ENCODE measurements around the gene WDR19.

The WDR19 gene

GRCh38 chr4:39228377-39228776 lies 46.0 kb downstream of the WDR19 start:
- no peak for FAIRE-seq
- TF ChIP-seq TAF1 (IDR thresholded peaks at IDR 0.05; ENCODE audit: low read depth, low read length) (no peak), POLR2A (IDR thresholded peaks at IDR 0.05; ENCODE audit: low read depth, low read length) (no peak), POU2F2 (IDR thresholded peaks at IDR 0.05; ENCODE audit: low read depth, low read length) (no peak), PAX5 (IDR thresholded peaks at IDR 0.05; ENCODE audit: insufficient read depth, low read length, severe bottlenecking) (no peak), SPI1 (IDR thresholded peaks at IDR 0.05; ENCODE audit: low read depth, low read length) (no peak), POLR2AphosphoS5 (IDR thresholded peaks at IDR 0.05; ENCODE audit: low read depth, low read length) (no peak)
- no peak for DNase-seq (ENCODE audit: insufficient read length, low spot score)

GRCh38 chr4:39230462-39230861 lies 48.1 kb downstream of the WDR19 start:
- FAIRE-seq (no peak), DNase-seq (ENCODE audit: insufficient read length, low spot score) (no peak)
- TF ChIP-seq POLR2A (IDR thresholded peaks at IDR 0.05; ENCODE audit: low read depth, low read length) (no peak), SPI1 (IDR thresholded peaks at IDR 0.05; ENCODE audit: low read depth, low read length) (no peak), PAX5 (IDR thresholded peaks at IDR 0.05; ENCODE audit: insufficient read depth, low read length, severe bottlenecking) (no peak), POLR2AphosphoS5 (IDR thresholded peaks at IDR 0.05; ENCODE audit: low read depth, low read length) (no peak), POU2F2 (IDR thresholded peaks at IDR 0.05; ENCODE audit: low read depth, low read length) (no peak), TAF1 (IDR thresholded peaks at IDR 0.05; ENCODE audit: low read depth, low read length) (no peak)

GRCh38 chr4:39231660-39232059 lies 49.3 kb downstream of the WDR19 start:
- DNase-seq (ENCODE audit: insufficient read length, low spot score) (no peak), FAIRE-seq (no peak)
- no peak for TF ChIP-seq SPI1 (IDR thresholded peaks at IDR 0.05; ENCODE audit: low read depth, low read length)

- no peak for TF ChIP-seq POLR2AphosphoS5 (IDR thresholded peaks at IDR 0.05; ENCODE audit: low read depth, low read length)
- no peak for TF ChIP-seq PAX5 (IDR thresholded peaks at IDR 0.05; ENCODE audit: insufficient read depth, low read length, severe bottlenecking)
- TF ChIP-seq POLR2A (IDR thresholded peaks at IDR 0.05; ENCODE audit: low read depth, low read length) = no peak
- no peak for TF ChIP-seq TAF1 (IDR thresholded peaks at IDR 0.05; ENCODE audit: low read depth, low read length)
- TF ChIP-seq POU2F2 (IDR thresholded peaks at IDR 0.05; ENCODE audit: low read depth, low read length) = no peak
- no peak for DNase-seq (ENCODE audit: insufficient read length, low spot score)
- FAIRE-seq = no peak
Observed at GRCh38 chr4:39232100-39232499, 49.8 kb downstream of the WDR19 start.

GRCh38 chr4:39233114-39233513 lies 50.8 kb downstream of the WDR19 start:
- DNase-seq (ENCODE audit: insufficient read length, low spot score) (no peak), FAIRE-seq (no peak)
- TF ChIP-seq PAX5 (IDR thresholded peaks at IDR 0.05; ENCODE audit: insufficient read depth, low read length, severe bottlenecking) = no peak
- no peak for TF ChIP-seq SPI1 (IDR thresholded peaks at IDR 0.05; ENCODE audit: low read depth, low read length)
- no peak for TF ChIP-seq POLR2A (IDR thresholded peaks at IDR 0.05; ENCODE audit: low read depth, low read length)
- no peak for TF ChIP-seq POU2F2 (IDR thresholded peaks at IDR 0.05; ENCODE audit: low read depth, low read length)
- TF ChIP-seq POLR2AphosphoS5 (IDR thresholded peaks at IDR 0.05; ENCODE audit: low read depth, low read length) = no peak
- no peak for TF ChIP-seq TAF1 (IDR thresholded peaks at IDR 0.05; ENCODE audit: low read depth, low read length)

- no peak for TF ChIP-seq POLR2AphosphoS5 (IDR thresholded peaks at IDR 0.05; ENCODE audit: low read depth, low read length)
- TF ChIP-seq SPI1 (IDR thresholded peaks at IDR 0.05; ENCODE audit: low read depth, low read length) = no peak
- no peak for TF ChIP-seq PAX5 (IDR thresholded peaks at IDR 0.05; ENCODE audit: insufficient read depth, low read length, severe bottlenecking)
- no peak for TF ChIP-seq TAF1 (IDR thresholded peaks at IDR 0.05; ENCODE audit: low read depth, low read length)
- no peak for TF ChIP-seq POU2F2 (IDR thresholded peaks at IDR 0.05; ENCODE audit: low read depth, low read length)
- TF ChIP-seq POLR2A (IDR thresholded peaks at IDR 0.05; ENCODE audit: low read depth, low read length) = no peak
- no peak for DNase-seq (ENCODE audit: insufficient read length, low spot score)
- no peak for FAIRE-seq
Observed at GRCh38 chr4:39233783-39234182, 51.5 kb downstream of the WDR19 start.

GRCh38 chr4:39235021-39235420 lies 52.7 kb downstream of the WDR19 start:
- FAIRE-seq (no peak), DNase-seq (ENCODE audit: insufficient read length, low spot score) (no peak)
- TF ChIP-seq TAF1 (IDR thresholded peaks at IDR 0.05; ENCODE audit: low read depth, low read length) (no peak), POLR2A (IDR thresholded peaks at IDR 0.05; ENCODE audit: low read depth, low read length) (no peak), PAX5 (IDR thresholded peaks at IDR 0.05; ENCODE audit: insufficient read depth, low read length, severe bottlenecking) (no peak), SPI1 (IDR thresholded peaks at IDR 0.05; ENCODE audit: low read depth, low read length) (no peak), POU2F2 (IDR thresholded peaks at IDR 0.05; ENCODE audit: low read depth, low read length) (no peak), POLR2AphosphoS5 (IDR thresholded peaks at IDR 0.05; ENCODE audit: low read depth, low read length) (no peak)

- no peak for FAIRE-seq
- DNase-seq (ENCODE audit: insufficient read length, low spot score) = no peak
- TF ChIP-seq POU2F2 (IDR thresholded peaks at IDR 0.05; ENCODE audit: low read depth, low read length) (no peak), TAF1 (IDR thresholded peaks at IDR 0.05; ENCODE audit: low read depth, low read length) (no peak), POLR2A (IDR thresholded peaks at IDR 0.05; ENCODE audit: low read depth, low read length) (no peak), PAX5 (IDR thresholded peaks at IDR 0.05; ENCODE audit: insufficient read depth, low read length, severe bottlenecking) (no peak), POLR2AphosphoS5 (IDR thresholded peaks at IDR 0.05; ENCODE audit: low read depth, low read length) (no peak), SPI1 (IDR thresholded peaks at IDR 0.05; ENCODE audit: low read depth, low read length) (no peak)
Observed at GRCh38 chr4:39235696-39236095, 53.4 kb downstream of the WDR19 start.

- TF ChIP-seq POLR2A (IDR thresholded peaks at IDR 0.05; ENCODE audit: low read depth, low read length) (no peak), POU2F2 (IDR thresholded peaks at IDR 0.05; ENCODE audit: low read depth, low read length) (no peak), SPI1 (IDR thresholded peaks at IDR 0.05; ENCODE audit: low read depth, low read length) (no peak), TAF1 (IDR thresholded peaks at IDR 0.05; ENCODE audit: low read depth, low read length) (no peak), POLR2AphosphoS5 (IDR thresholded peaks at IDR 0.05; ENCODE audit: low read depth, low read length) (no peak), PAX5 (IDR thresholded peaks at IDR 0.05; ENCODE audit: insufficient read depth, low read length, severe bottlenecking) (no peak)
- DNase-seq (ENCODE audit: insufficient read length, low spot score) = no peak
- FAIRE-seq = no peak
Observed at GRCh38 chr4:39237179-39237578, 54.9 kb downstream of the WDR19 start.

- TF ChIP-seq POLR2AphosphoS5 (IDR thresholded peaks at IDR 0.05; ENCODE audit: low read depth, low read length) = no peak
- no peak for TF ChIP-seq PAX5 (IDR thresholded peaks at IDR 0.05; ENCODE audit: insufficient read depth, low read length, severe bottlenecking)
- no peak for TF ChIP-seq POLR2A (IDR thresholded peaks at IDR 0.05; ENCODE audit: low read depth, low read length)
- no peak for TF ChIP-seq TAF1 (IDR thresholded peaks at IDR 0.05; ENCODE audit: low read depth, low read length)
- TF ChIP-seq SPI1 (IDR thresholded peaks at IDR 0.05; ENCODE audit: low read depth, low read length) = no peak
- TF ChIP-seq POU2F2 (IDR thresholded peaks at IDR 0.05; ENCODE audit: low read depth, low read length) = no peak
- no peak for FAIRE-seq
- DNase-seq (ENCODE audit: insufficient read length, low spot score) = no peak
Observed at GRCh38 chr4:39243462-39243861, 61.1 kb downstream of the WDR19 start.
